OCI-LY3 (cell line): ENCODE data around the gene NACC1.
A peak's percentile ranks its signal among the peaks of the same experiment; 100 is the strongest.
"Not testable (repeated sequence)": the region's sequence is repeated elsewhere in the genome, so short reads cannot be mapped to it uniquely, and the experiment has no call there.

Experiments
- H2AFZ ChIP-seq: fragments of 200-600, 300-600 bp; shearing (Covaris generic); 2 replicates; pipeline ENCODE4 v1.6.0; 2014; ENCODE audit warnings: antibody characterized with exemption, low read depth, low read length
- H3K27ac ChIP-seq: fragments of 200-600, 300-600 bp; sonication (generic); 2 replicates; pipeline ENCODE4 v1.5.1; 2014; ENCODE audit warnings: mild to moderate bottlenecking, low read length, moderate library complexity, mixed read lengths
- H3K27me3 ChIP-seq: fragments of 200-600, 300-600 bp; sonication (generic); 2 replicates; pipeline ENCODE4 v1.6.1; 2014; ENCODE audit warnings: low read depth, low read length, mixed read lengths
- H3K36me3 ChIP-seq: fragments of 200-600, 300-600 bp; sonication (generic); replicated peaks from 2 replicates; pipeline ENCODE3; 2014; ENCODE audit warnings: low read depth, low read length, mixed read lengths
- H3K4me1 ChIP-seq: fragments of 300-600, 200-600 bp; sonication (generic); 2 replicates; pipeline ENCODE4 v1.6.1; 2014; ENCODE audit warnings: low read length, mixed read lengths
- H3K4me2 ChIP-seq: fragments of 200-600, 300-600 bp; sonication (generic); 2 replicates; pipeline ENCODE4 v1.6.1; 2014; ENCODE audit warnings: low read length, mixed read lengths
- H3K4me3 ChIP-seq: fragments of 300-600, 200-600 bp; sonication (generic); 2 replicates; pipeline ENCODE4 v1.5.1; 2014; ENCODE audit warnings: antibody characterized with exemption, mild to moderate bottlenecking, low read length, moderate library complexity
- H3K79me2 ChIP-seq: fragments of 300-600, 200-600 bp; shearing (Covaris generic); 2 replicates; pipeline ENCODE4 v1.6.1; 2014; ENCODE audit warnings: mild to moderate bottlenecking, low read length, mixed read lengths
- H3K9ac ChIP-seq: fragments of 300-600, 200-600 bp; shearing (Covaris generic); 2 replicates; pipeline ENCODE4 v1.6.0; 2014; ENCODE audit warnings: mild to moderate bottlenecking, low read length, moderate library complexity
- H3K9me3 ChIP-seq: fragments of 200-600, 300-600 bp; shearing (Covaris generic); 2 replicates; pipeline ENCODE4 v1.6.1; 2014; ENCODE audit warnings: low read length, mixed read lengths; ENCODE audit not compliant: insufficient read depth
- H4K20me1 ChIP-seq: fragments of 200-600, 300-600 bp; sonication (generic); 2 replicates; pipeline ENCODE4 v1.6.1; 2016; ENCODE audit warnings: low read length, mixed read lengths; ENCODE audit not compliant: insufficient read depth
- CTCF ChIP-seq: fragments of 200-600, 300-600 bp; sonication (generic); IDR thresholded peaks from 2 replicates; pipeline ENCODE4 v1.5.1; 2014; ENCODE audit warnings: antibody characterized with exemption, low read length, low read depth
- EZH2phosphoT487 ChIP-seq: fragments of 200-600 bp; shearing (Covaris generic); IDR thresholded peaks from 2 replicates; pipeline ENCODE4 v1.6.1; 2018; ENCODE audit warnings: antibody characterized with exemption, mixed run types, low read depth

Gene NACC1

DNA sequence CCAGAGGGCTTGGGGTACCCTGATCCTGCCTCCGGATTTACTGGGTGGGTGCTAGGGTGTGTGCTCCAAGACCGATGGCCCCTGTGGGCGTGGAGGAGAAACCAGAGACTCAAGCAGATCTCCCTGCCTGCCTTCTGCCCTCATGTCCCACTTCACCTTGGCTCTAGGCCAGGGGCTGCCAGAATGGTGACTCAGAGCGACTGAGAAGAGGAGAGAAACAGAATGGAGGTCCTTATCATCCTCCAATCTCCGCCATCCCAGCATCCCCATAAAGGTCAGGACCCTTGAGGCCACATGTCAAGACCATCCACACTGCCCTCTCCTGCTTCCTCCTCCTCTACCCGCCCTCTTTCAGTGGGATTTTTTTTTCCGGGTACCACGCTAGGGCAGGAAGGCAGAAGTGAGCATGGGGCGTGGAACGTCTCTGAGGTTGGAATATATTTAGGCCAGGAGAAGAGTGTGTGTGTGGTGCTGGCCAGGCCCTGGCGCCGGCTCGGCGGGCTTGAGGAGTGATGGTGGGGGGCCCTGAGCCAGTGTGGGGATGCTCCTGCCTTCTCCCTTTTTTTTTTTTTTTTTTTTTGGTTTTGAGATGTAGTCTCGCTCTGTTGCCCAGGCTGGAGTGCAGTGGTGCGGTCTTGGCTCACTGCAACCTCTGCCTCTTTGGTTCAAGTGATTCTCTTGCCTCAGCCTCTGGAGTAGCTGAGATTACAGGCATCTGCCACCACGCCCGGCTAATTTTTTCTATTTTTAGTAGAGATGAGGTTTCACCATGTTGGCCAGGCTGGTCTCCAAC is 54.5 kb downstream of the NACC1 start:
- no peak for TF ChIP-seq CTCF
- no peak for TF ChIP-seq EZH2phosphoT487
- H3K9ac ChIP-seq = no peak overlapping the region

DNA sequence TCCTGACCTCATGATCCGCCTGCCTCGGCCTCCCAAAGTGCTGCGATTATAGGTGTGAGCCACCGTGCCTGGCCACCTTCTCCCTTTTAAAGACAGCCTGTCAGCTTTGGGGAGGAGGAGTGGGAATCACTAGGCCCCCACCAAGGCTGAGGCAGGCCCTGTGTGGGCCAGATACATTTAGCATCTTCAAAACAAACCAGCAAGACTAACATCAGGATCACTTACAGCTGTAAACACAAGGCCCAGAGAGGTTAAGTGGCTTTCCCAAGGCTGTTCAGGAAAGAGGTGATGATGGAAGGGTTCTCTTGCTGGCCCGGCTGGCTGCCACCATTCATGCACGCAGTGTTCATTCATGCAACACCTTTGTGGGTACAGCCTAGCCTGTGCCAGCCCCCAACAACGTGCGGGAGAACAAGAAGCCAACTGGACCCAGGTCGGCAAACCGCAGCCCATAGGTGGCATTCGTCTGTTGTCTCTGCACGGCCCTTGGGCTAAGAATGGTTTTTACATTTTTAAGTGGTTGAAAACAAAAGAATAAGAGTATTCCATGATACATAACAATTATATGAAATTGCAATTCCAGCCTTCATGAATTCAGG is 55.2 kb downstream of the NACC1 start:
- Histone ChIP-seq H3K36me3 (no peaks in the 10 kb centered on the region), H3K79me2 (no peaks in the 10 kb centered on the region), H3K4me3 (no peak overlapping the region), H3K9ac (no peak overlapping the region), H3K27me3 (no peaks in the 10 kb centered on the region), H3K4me2 (no peak overlapping the region), H3K27ac (no peak overlapping the region), H4K20me1 (no peaks in the 10 kb centered on the region), H2AFZ (no peak overlapping the region), H3K9me3 (no peaks in the 10 kb centered on the region), H3K4me1 (peaks cover 9% of the 10 kb centered on the region; the same call in 1 of the 2 replicates)
- TF ChIP-seq EZH2phosphoT487 (no peak), CTCF (no peak)

More for the DNA sequence above, 54.5 kb downstream of the NACC1 start:
- H3K9me3 ChIP-seq = no peaks in the 10 kb centered on the region
- no peaks in the 10 kb centered on the region for H3K79me2 ChIP-seq
- H2AFZ ChIP-seq = peak overlapping the region; percentile 4; the same call in 1 of the 2 replicates
- no peak overlapping the region for H3K27ac ChIP-seq
- H3K4me2 ChIP-seq = no peak overlapping the region; the same call in 1 of the 2 replicates
- no peaks in the 10 kb centered on the region for H3K36me3 ChIP-seq
- no peaks in the 10 kb centered on the region for H3K27me3 ChIP-seq
- H3K4me3 ChIP-seq = no peak overlapping the region
- H3K4me1 ChIP-seq = peaks cover 14% of the 10 kb centered on the region
- H4K20me1 ChIP-seq = no peaks in the 10 kb centered on the region

DNA sequence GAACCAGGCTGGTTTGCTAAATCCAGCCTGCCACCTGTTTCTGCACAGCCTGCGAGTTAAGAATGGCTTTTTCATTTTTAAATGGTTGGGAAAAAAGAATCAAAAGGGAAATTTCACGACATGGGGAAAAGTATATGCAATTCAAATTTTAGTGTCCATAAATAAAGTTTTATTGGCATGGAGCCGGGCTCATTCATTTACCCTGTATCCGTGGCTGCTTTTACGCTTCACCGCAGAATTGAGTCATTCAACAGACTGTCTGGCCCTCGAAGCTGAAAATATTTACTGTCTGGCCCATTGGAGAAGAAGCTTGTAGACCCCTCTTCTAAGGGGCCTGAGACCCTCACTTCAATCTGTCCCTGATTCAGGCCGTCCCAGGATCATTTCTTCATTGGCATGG is 58.3 kb downstream of the NACC1 start:
- H3K27ac ChIP-seq = no peak overlapping the region

GRCh38 chr19:13177584-13177983 is 59.5 kb downstream of the NACC1 start:
- not testable (repeated sequence) for H3K4me2 ChIP-seq, H3K27me3 ChIP-seq, H3K9me3 ChIP-seq, H3K4me1 ChIP-seq, H3K79me2 ChIP-seq, H4K20me1 ChIP-seq, H2AFZ ChIP-seq, H3K36me3 ChIP-seq, H3K4me3 ChIP-seq, H3K9ac ChIP-seq, H3K27ac ChIP-seq

More for the DNA sequence above, 58.3 kb downstream of the NACC1 start:
- TF ChIP-seq EZH2phosphoT487 = no peak
- no peak for TF ChIP-seq CTCF
- H3K79me2 ChIP-seq = no peaks in the 10 kb centered on the region
- H3K4me2 ChIP-seq = no peak overlapping the region
- H2AFZ ChIP-seq = no peak overlapping the region
- H3K36me3 ChIP-seq = no peaks in the 10 kb centered on the region
- peaks cover 9% of the 10 kb centered on the region; the same call in 1 of the 2 replicates for H3K4me1 ChIP-seq
- H3K27me3 ChIP-seq = no peaks in the 10 kb centered on the region
- no peak overlapping the region for H3K4me3 ChIP-seq
- H4K20me1 ChIP-seq = no peaks in the 10 kb centered on the region
- H3K9me3 ChIP-seq = no peaks in the 10 kb centered on the region
- no peak overlapping the region for H3K9ac ChIP-seq

DNA sequence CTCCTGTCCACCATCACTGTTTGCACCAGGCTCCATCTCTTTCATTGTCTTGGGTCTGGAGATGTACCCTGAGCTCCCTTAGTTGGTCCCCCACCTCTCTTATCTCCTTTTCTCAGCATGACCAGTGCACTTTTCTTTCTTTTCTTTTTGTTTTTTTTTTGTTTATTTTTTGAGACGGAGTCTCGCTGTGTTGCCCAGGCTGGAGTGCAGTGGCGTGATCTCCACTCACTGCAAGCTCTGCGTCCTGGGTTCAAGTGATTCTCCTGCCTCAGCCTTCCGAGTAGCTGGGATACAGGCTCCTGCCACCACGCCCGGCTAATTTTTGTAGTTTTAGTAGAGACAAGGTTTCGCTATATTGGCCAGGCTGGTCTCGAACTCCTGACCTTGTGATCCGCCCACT is 60.2 kb downstream of the NACC1 start:
- not testable (repeated sequence) for H4K20me1 ChIP-seq, H3K4me3 ChIP-seq, H3K9ac ChIP-seq, H3K27ac ChIP-seq, H3K4me2 ChIP-seq, H3K4me1 ChIP-seq, H3K27me3 ChIP-seq, H3K36me3 ChIP-seq, H3K9me3 ChIP-seq, H2AFZ ChIP-seq, H3K79me2 ChIP-seq
